Stimulated activated CD4-positive, alpha-beta T cell treated with anti-CD3 and anti-CD28 coated beads, Interleukin-12 subunit alpha, Interleukin-12 subunit beta, amount 100 ng/mL, for 48 hours (primary cell): ENCODE data around the gene ZNHIT3.

Experiments used
- DNase-seq, 3 donors: peaks; one replicate each; pipeline ENCODE4 v3.0.0-alpha.2; 2020; ENCODE audit warnings: low read depth in 2 of 3, low spot score in 1 of 3

ZNHIT3 gene

GRCh38 chr17:36545077-36545464, 58.6 kb downstream of the ZNHIT3 start:
- DNase-seq = no peak
